Stimulated activated CD4-positive, alpha-beta T cell treated with anti-CD3 and anti-CD28 coated beads, Interleukin-15, amount 100 ng/mL, for 1 hour (primary cell): ENCODE data around the gene LEPROT.

Experiments used
- DNase-seq, 2 donors: peaks; one replicate each; pipeline ENCODE4 v3.0.0-alpha.2; 2020; ENCODE audit warnings: low read depth in 1 of 2, low spot score in 1 of 2

Gene LEPROT

DNA sequence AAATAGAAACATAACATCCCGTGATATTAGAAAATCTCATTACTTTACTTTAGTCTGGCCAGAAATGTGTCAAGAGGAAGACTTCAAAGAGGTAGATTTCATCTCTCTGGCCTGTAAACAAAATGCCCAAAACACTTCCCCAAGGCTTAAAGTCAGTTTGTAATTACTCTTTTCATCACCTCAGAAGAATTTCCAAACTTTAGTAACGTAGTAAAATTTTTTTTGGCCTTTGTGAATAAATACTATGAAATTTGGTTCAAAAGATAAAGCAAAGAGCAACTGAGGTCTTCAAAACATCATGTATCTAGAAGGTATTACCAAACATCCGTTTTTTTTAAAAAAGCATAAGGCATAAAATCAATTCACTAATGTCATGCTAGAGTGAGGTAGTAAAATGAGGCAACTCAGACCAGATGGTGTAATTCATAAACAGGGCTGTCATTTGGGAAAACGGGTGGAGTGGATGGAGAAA is 51.4 kb downstream of the LEPROT start:
- DNase-seq: no peak

DNA sequence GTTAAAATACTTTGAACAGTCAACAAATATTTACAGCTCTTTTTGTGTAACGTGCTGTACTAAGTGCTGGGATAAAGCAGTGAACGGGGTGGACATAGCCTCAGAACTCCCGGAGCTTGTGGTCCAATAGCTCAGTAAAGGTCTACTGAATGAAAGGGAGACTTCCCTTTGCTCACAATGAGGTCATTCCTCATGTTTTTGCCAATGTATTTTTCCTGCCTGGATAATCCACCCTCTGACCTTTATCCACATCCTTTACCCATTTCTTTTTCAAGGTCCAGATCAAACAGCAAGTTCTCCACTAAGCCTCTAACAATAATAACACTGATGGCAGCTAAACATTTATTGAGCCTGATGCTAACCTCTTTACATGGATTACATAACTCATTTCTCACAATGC is 55.9 kb downstream of the LEPROT start:
- DNase-seq: no peak

DNA sequence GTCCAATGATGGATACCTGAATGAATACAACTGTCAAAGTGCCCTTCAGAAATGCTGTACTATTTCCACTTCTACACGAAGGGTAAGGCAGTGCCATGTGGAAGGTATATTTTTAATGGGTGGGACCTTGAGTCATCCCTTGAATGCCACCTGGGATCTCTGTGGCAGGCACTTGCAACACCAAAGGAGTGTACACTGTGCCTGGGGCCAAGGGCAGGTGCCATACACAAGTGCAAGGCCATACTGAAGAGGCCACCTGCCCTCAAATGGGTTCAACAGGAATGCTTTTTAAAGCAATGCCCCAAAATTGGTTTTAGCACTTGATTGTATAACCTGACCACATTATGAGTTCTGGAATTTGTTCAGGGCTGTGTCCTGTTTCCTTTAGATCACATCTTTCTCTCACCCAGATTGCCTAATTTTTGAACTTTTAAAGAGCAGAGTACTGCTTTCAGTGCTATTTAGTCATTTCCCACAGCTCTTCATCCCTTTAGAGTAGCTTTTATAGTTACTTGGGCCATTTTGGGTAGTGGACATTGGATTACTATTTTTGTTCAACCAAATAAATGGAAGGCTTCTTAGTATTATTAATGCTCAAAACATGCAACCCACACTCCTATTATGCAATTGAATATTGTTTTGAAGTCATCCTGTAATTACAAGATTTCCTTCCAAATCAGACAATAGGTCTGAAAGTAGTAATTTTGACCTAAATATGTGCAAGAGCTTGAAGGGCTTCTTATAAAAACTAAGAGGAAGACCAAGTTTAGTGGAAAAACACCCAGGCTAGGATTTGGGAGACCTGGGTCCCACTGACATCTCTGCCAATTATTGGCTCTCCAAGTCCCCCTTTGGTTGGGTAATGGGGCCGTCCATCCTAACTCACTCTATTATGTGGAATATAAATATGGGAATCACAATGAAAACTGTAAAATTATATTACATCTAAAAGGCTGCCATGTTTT is 57.2 kb downstream of the LEPROT start:
- DNase-seq: no peak

DNA sequence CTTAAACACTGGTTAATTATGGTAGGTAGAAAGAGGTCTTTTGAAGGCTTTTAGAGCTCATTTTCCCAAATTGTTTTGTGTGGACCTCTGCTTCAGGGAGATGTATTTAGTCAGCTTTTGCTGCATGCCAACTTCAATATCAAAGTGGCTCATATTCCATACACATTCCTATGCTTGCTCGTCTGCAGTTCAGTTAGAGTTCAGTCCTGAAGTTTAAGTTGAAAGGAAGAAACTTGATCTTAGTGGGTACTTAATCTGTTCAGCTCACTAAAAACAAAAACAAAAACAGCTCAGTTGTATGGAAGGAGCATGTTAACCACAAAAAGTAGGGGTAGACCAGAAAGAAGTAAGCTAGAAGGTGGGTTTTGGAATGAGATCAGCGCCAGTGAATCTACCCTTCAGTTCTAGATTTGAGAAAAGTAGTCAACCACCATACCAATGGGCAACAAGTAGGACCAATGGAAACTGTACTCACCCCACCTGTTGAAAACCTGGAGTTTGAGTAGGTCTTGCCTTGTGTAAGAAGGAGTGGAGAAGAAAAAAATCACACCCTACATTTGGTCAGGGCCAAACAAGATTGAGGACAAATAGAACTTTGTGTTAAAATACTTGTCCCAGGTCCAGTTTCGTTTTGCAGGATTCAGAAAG is 58.0 kb downstream of the LEPROT start:
- no peak for DNase-seq

DNA sequence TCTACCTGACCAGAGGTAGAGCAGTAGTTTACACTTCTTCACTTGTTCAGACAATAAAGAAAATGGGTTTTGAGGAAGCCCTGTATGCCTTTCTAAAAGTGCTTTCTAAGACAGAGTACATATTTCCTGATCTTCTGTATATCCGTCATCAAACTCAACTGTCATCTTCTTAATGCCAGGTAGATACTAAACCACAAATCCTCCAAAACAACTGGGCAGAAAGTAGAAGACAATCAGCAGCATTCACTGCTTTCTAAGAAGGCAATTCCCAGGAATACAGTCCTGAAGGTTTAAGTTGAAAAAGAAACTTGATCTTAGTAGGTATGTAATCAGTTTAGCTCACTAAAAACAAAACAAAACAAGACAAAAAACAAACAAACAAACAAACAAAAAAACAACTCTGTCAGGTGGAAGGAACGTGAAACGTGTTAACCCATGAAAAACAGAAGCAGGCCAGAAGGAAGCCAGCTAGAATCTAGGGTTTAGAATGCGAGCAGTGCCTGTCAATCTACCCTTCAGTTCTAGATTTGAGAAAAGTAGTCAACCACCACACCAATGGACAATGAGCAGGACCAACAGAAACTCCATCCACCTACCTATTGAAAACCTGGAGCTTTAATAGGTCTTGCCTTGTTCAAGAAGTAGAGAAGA is 59.2 kb downstream of the LEPROT start:
- DNase-seq: no peak

DNA sequence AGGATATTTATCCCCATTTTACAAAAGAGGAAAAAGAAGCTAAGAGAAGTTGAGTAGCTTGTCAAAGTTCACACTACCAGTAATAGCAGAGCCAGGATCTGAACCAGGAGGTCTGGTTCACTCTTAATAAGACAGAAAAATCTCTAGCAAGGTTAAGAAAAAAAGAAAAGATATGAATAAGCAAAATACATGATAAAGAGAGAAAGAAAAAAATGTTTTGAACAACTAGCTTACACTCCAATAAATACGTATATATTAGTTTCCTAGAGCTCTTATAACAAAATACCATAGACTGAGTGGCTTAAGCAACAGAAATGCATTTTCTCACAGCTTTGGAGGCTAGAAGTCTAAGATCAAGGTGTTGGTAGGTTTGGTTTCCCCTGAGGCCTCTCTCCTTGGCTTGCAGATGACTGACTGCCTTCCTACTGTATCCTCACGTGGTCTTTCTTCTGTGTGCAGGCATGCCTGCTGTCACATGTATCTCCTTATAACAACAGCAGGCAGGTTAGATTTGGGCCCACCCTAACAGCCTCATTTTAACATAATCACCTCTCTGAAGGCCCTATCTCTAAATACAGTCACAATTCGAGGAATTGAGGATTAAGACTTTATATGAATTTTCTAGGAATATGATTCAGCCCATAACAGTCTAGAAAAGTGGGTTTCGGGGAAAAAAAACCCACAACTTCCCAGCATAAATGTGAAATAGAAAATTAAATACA is 60.4 kb downstream of the LEPROT start:
- no peak for DNase-seq

DNA sequence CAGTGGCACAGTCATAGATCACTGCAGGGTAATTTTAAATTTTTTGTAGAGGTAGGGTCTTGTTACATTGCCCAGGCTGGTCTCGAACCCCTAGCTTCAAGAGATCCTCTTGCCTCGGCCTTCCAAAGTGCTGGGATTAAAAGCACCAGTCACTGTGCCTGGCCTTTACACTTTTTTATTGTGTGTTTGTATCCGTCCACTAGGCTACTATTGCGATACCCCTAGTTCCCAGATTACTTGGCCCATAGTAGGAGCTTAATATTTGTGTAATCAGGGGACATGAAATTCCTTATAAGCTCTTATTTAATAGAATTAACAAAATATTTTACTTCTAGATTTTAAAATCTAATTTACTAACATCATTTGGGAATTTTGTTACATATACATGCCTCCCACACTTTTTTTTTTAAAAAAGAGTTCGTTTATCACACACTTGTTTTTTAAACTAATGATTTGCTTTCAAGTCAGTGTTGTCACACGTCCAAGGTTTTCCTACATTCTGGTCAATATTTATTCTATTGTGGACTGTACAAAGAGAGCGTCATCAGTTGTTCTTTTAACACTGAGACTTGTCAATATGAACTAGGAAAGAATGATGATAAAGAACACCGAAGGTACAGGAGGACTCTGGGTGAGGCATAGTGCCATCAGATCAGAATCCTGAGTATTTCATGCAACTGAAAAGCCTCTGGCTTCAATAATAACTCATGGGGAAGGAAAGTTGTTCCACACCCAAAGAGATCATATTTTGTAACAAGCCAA is 63.7 kb downstream of the LEPROT start:
- no peak for DNase-seq
